ENCODE data around the gene ERCC1.

The ERCC1 gene

GRCh38 chr19:45423589-45424190 is at the start of gene ERCC1:
Gene ERCC1, minus strand, starts transcription at chr19:45423917. Its CDS starts 543 bp downstream, at chr19:45423374.
- TF ChIP-seq, protein P1, sequence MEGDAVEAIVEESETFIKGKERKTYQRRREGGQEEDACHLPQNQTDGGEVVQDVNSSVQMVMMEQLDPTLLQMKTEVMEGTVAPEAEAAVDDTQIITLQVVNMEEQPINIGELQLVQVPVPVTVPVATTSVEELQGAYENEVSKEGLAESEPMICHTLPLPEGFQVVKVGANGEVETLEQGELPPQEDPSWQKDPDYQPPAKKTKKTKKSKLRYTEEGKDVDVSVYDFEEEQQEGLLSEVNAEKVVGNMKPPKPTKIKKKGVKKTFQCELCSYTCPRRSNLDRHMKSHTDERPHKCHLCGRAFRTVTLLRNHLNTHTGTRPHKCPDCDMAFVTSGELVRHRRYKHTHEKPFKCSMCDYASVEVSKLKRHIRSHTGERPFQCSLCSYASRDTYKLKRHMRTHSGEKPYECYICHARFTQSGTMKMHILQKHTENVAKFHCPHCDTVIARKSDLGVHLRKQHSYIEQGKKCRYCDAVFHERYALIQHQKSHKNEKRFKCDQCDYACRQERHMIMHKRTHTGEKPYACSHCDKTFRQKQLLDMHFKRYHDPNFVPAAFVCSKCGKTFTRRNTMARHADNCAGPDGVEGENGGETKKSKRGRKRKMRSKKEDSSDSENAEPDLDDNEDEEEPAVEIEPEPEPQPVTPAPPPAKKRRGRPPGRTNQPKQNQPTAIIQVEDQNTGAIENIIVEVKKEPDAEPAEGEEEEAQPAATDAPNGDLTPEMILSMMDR (IDR thresholded peaks at IDR 0.05) = no peak

DNA sequence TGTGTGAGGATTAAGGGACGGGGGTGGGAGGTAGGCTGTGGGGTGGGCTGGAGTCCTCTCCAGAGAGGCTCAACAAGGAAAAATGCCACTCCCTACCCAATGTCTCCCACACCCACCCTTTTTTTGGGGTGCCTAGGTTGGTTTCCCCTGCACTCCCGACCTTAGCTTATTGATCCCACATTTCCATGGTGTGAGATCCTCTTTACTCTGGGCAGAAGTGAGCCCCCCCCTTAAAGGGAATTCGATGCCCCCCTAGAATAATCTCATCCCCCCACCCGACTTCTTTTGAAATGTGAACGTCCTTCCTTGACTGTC is 49.6 kb upstream of the ERCC1 start:
- TF ChIP-seq, protein P1 (IDR thresholded peaks at IDR 0.05) = no peak

DNA sequence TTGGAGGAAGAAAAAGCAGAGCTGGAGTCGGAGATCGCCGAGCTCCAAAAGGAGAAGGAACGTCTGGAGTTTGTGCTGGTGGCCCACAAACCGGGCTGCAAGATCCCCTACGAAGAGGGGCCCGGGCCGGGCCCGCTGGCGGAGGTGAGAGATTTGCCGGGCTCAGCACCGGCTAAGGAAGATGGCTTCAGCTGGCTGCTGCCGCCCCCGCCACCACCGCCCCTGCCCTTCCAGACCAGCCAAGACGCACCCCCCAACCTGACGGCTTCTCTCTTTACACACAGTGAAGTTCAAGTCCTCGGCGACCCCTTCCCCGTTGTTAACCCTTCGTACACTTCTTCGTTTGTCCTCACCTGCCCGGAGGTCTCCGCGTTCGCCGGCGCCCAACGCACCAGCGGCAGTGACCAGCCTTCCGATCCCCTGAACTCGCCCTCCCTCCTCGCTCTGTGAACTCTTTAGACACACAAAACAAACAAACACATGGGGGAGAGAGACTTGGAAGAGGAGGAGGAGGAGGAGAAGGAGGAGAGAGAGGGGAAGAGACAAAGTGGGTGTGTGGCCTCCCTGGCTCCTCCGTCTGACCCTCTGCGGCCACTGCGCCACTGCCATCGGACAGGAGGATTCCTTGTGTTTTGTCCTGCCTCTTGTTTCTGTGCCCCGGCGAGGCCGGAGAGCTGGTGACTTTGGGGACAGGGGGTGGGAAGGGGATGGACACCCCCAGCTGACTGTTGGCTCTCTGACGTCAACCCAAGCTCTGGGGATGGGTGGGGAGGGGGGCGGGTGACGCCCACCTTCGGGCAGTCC is 49.0 kb upstream of the ERCC1 start:
- TF ChIP-seq, protein P1 (IDR thresholded peaks at IDR 0.05) = no peak

DNA sequence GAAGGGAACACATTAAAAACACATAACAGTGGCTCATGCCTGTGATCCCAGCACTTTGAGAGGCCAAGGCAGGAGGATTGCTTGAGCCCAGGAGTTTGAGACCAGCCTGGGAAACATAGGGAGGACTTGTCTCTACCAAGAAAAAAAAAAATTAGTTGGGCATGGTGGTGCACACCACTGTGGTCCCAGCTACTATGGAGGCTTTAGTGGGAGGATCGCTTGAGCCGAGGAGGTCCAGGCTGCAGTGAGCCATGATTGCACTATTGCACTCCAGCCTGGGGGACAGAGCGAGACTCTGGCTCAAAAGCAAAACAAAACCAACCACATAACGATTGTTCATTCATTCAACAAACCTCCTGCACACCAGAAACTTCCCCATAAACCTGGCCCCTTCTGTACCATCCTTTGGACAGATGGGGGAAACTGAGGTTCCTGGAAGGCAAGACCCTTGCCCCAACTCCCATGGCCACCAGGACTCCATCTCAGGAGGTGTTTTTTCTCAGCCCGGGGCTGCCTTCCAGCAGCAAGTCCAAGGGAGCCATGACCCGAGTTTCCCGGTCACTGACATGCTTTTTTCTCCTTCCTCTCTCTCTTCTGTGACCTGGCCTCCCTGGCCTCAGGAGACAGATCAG is 48.3 kb upstream of the ERCC1 start:
- TF ChIP-seq, protein P1 (IDR thresholded peaks at IDR 0.05) = no peak

GRCh38 chr19:45471111-45471930 is 47.6 kb upstream of the ERCC1 start:
- TF ChIP-seq, protein P1 (IDR thresholded peaks at IDR 0.05) = no peak

DNA sequence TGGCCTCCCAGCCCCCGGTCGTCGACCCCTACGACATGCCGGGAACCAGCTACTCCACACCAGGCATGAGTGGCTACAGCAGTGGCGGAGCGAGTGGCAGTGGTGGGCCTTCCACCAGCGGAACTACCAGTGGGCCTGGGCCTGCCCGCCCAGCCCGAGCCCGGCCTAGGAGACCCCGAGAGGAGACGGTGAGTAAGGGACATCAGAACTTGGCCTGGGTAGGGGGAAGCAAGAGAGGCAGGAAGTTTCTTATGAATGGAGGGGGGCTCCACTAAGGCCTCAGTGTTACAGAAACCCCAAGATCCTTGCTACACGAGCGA is 47.0 kb upstream of the ERCC1 start:
- TF ChIP-seq, protein P1 (IDR thresholded peaks at IDR 0.05) = no peak

DNA sequence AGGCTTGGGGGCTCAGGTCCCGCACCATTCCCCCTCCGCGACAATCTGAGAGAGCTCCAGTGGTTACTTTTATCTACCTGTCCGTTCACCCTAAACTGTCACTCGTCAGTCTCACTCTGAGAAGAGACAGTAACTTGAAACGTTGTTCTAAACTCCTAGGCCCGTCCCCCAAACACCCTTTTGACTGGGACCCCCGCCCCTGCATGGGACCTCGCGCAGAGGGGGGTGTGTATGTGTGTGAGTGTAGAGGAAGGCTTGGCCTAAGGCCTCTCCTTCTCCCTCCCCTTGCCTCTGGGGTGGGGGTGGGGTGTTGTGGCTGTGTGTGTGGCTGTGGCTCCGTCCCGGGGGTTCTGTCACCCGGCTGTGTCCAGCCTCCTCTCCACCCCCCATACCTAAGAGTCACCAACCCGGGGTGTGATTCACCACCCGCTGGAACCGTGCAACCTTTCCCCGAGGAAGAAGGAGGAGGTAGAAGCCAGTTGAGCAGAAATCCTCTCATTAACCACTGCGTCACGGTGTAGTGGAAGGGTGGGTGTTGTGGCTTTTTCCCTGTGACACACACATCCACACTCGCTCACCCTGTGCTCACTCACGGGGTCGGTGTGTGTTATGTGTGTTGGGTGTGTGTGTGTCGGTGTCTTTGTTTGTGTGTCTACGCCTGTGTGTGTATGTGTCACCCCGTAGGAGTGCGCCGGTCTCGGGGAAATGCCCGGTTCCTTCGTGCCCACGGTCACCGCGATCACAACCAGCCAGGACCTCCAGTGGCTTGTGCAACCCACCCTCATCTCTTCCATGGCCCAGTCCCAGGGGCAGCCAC is 46.4 kb upstream of the ERCC1 start:
- TF ChIP-seq, protein P1 (IDR thresholded peaks at IDR 0.05) = no peak
